Activated B cell treated with CpG ODN at 0.5 μM for 24 hours (primary cell): ENCODE results near the gene ASTN2. TPM values are rescaled to one million over a fixed set of nuclear protein-coding genes. Genes with fewer than 3 reads are reported as not detected.

Source experiments
- ATAC-seq: fragments of 200-7000 bp; cut with Tn5 transposase; one replicate; pipeline ENCODE4 v1.10.0; 2021; ENCODE audit warnings: low read depth, mild to moderate bottlenecking, moderate library complexity
- CTCF ChIA-PET: fragments of 350-600 bp; sonication (Branson Sonifier 250); formaldehyde crosslinking; loops from one replicate; lab custom pipeline; 2021; ENCODE audit warnings: antibody characterized with exemption; lab: Charles Lee
- POLR2A ChIA-PET: fragments of 350-600 bp; sonication (Branson Sonifier 250); formaldehyde crosslinking; loops from one replicate; lab custom pipeline; 2021; ENCODE audit warnings: antibody characterized with exemption; lab: Charles Lee
- DNase-seq: peaks from one replicate; pipeline ENCODE4 v3.0.0; 2022
- H3K27ac Mint-ChIP-seq: one replicate; pipeline ENCODE4 v1.8.0; 2020; ENCODE audit warnings: mixed read lengths
- H3K27me3 Mint-ChIP-seq: one replicate; pipeline ENCODE4 v1.8.0; 2021; ENCODE audit warnings: mixed read lengths
- H3K36me3 Mint-ChIP-seq: one replicate; pipeline ENCODE4 v1.8.0; 2021; ENCODE audit warnings: low read depth, mixed read lengths
- H3K4me1 Mint-ChIP-seq: one replicate; pipeline ENCODE4 v1.8.0; 2021; ENCODE audit warnings: mixed read lengths
- H3K4me3 Mint-ChIP-seq: one replicate; pipeline ENCODE4 v1.8.0; 2020; ENCODE audit warnings: mild to moderate bottlenecking, mixed read lengths
- H3K9me3 Mint-ChIP-seq: one replicate; pipeline ENCODE4 v1.8.0; 2020; ENCODE audit warnings: mixed read lengths
- CTCF ChIP-seq: fragments of 200-600 bp; IDR thresholded peaks from one replicate; pipeline ENCODE4 v1.8.0; 2022; ENCODE audit warnings: antibody characterized with exemption, mild to moderate bottlenecking
- intact Hi-C: fragments of 100-400 bp; cut with micrococcal nuclease; formaldehyde crosslinking; loops from one replicate; pipeline ENCODE4 v1.15.1; 2024
- total RNA-seq: library from RNA; stranded (reverse); gene quantifications from 2 replicates; pipeline ENCODE4 v1.2.3, GENCODE V29; 2022

Gene ASTN2
- total RNA-seq, 1 donor from 2014 or later, result 2.3 TPM

- Mint-ChIP-seq H3K27me3 (no peaks in the 10 kb centered on the region), H3K4me1 (no peaks in the 10 kb centered on the region), H3K36me3 (no peaks in the 10 kb centered on the region), H3K9me3 (no peaks in the 10 kb centered on the region), H3K27ac (no peak overlapping the region), H3K4me3 (no peak overlapping the region)
- no peak for DNase-seq
- ChIA-PET CTCF (no interaction called here), POLR2A (no interaction called here)
- TF ChIP-seq CTCF, result no peak
- no peak for ATAC-seq
- intact Hi-C loops, result no loop called here
These were observed 397.4 kb downstream of the ASTN2 start for GRCh38 chr9:117017414-117017985.

- ATAC-seq (no peak), DNase-seq (no peak)
- peaks cover 2% of the 10 kb centered on the region for H3K27me3 Mint-ChIP-seq
- no peak overlapping the region for H3K4me3 Mint-ChIP-seq
- no peaks in the 10 kb centered on the region for H3K4me1 Mint-ChIP-seq
- TF ChIP-seq CTCF, result no peak
- intact Hi-C loops, result no loop called here
- POLR2A ChIA-PET, result no interaction called here
- H3K9me3 Mint-ChIP-seq, result no peaks in the 10 kb centered on the region
- CTCF ChIA-PET, result no interaction called here
- H3K27ac Mint-ChIP-seq, result no peak overlapping the region
- H3K36me3 Mint-ChIP-seq, result no peaks in the 10 kb centered on the region
These were observed 400.8 kb downstream of the ASTN2 start for GRCh38 chr9:117014061-117014460.

DNA sequence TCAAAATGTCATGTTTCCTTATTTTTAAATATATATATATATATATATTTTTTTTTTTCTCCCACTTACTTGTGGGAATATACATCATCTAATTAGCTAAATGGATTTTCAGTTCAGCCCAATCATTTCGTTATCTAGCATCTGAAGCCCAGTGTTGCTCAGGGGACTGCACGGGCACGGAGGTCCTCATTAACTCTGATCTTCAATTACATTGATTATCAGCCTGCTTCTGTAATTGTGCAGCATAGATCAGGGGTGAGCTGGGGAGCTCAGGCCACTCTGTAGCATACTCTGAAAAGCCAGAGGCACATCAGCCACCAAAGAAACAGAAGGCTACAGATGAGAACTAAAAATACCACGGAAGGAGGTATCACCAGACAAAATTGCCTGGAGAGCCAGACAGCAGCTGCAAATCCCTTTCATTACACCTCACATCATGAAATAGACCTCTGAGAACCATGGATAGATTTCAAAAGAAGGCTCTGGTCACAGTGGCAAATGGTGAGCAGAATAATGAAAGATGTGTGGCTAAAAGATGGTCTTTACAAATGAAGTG, 401.3 kb downstream of the ASTN2 start:
- DNase-seq, result no peak
- TF ChIP-seq CTCF, result no peak
- no peaks in the 10 kb centered on the region for H3K36me3 Mint-ChIP-seq
- ChIA-PET POLR2A (no interaction called here), CTCF (no interaction called here)
- no peak overlapping the region for H3K27ac Mint-ChIP-seq
- H3K4me3 Mint-ChIP-seq, result no peak overlapping the region
- intact Hi-C loops, result no loop called here
- H3K27me3 Mint-ChIP-seq, result peaks cover 2% of the 10 kb centered on the region
- ATAC-seq, result no peak
- no peaks in the 10 kb centered on the region for H3K9me3 Mint-ChIP-seq
- no peaks in the 10 kb centered on the region for H3K4me1 Mint-ChIP-seq

DNA sequence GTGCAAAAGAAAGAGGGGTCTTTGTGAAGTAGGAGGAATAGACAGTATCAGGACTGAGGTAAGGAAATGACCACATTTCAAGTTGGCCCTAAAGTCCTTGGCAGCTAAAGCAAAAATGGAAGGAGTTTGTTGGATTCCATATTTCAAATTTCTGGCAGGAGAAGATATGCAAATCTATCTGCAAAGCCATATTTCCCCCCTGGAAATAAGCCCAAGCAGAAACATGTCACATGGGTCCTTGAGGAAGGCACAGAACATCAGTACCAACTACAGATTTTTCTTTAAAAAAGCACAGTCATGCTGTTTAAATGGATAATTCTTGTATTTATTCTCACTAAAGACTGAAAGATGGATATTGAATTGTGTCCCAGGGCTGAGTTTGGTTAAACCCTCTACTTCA, 404.8 kb downstream of the ASTN2 start:
- no peaks in the 10 kb centered on the region for H3K4me1 Mint-ChIP-seq
- DNase-seq (no peak), ATAC-seq (no peak)
- peaks cover 2% of the 10 kb centered on the region for H3K27me3 Mint-ChIP-seq
- H3K27ac Mint-ChIP-seq, result no peak overlapping the region
- intact Hi-C loops, result no loop called here
- no peaks in the 10 kb centered on the region for H3K36me3 Mint-ChIP-seq
- POLR2A ChIA-PET, result no interaction called here
- H3K9me3 Mint-ChIP-seq, result no peaks in the 10 kb centered on the region
- CTCF ChIA-PET, result no interaction called here
- no peak overlapping the region for H3K4me3 Mint-ChIP-seq
- TF ChIP-seq CTCF, result no peak

DNA sequence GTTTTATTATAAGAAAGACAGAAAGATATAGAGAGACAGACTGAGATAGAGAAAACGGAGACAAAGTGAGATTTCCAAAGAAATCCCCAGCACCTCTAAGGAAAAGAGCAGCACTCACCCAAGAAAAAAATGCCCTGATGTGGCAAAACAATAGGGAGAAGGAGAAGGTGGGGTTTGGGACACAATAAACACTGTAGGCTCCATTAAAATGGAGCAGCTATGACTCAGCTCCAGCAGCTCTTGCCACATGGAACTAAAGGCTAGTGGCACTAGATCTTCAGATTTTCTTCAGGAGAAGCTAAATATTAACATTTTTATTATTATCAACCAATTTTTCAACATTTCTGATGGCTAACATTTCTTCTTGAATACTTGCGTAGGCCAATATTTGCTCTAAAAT, 406.0 kb downstream of the ASTN2 start:
- Mint-ChIP-seq H3K9me3 (no peaks in the 10 kb centered on the region), H3K27me3 (peaks cover 2% of the 10 kb centered on the region), H3K36me3 (no peaks in the 10 kb centered on the region), H3K4me1 (no peaks in the 10 kb centered on the region), H3K27ac (no peak overlapping the region), H3K4me3 (no peak overlapping the region)
- intact Hi-C loops, result no loop called here
- ATAC-seq (no peak), DNase-seq (no peak)
- no peak for TF ChIP-seq CTCF
- ChIA-PET POLR2A (no interaction called here), CTCF (no interaction called here)
